Activated CD8-positive, alpha-beta memory T cell treated with anti-CD3 and anti-CD28 coated beads, Interleukin-2, amount 50 U/mL, for 4 hours (primary cell): ENCODE results near the gene MAML1.

Experiments
- DNase-seq: peaks from one replicate; pipeline ENCODE4 v3.0.0-alpha.2; 2020

The MAML1 gene

GRCh38 chr5:179824745-179825112, 92.1 kb downstream of the MAML1 start:
- DNase-seq, result no peak

- no peak for DNase-seq
These were observed 93.1 kb downstream of the MAML1 start for GRCh38 chr5:179825655-179826182.
